ENCODE results near the gene MGAT5B. TPM values are rescaled to one million over a fixed set of nuclear protein-coding genes. Genes with fewer than 3 reads are reported as not detected.
"Not testable (repeated sequence)": the region's sequence is repeated elsewhere in the genome, so short reads cannot be mapped to it uniquely, and the experiment has no call there.

Gene MGAT5B
- polyA plus RNA-seq, 5 donors = 0.82 to 2.3 (median 1.1) TPM

DNA sequence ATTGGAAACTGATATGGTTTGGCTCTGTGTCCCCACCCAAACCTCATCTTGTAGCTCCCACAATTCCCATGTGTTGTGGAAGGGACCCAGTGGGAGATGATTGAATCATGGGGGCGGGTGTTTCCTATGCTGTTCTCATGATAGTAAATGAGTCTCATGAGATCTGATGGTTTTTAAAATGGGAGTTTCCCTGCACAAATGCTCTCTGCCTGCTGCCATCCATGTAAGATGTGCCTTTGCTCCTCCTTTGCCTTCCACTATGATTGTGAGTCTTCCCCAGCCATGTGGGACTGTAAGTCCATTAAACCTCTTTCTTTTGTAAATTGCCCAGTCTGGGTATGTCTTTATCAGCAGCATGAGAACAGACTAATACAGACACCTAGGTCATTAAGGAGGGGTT lies 109.8 kb downstream of the MGAT5B start:
- DNase-seq = not testable (repeated sequence)

DNA sequence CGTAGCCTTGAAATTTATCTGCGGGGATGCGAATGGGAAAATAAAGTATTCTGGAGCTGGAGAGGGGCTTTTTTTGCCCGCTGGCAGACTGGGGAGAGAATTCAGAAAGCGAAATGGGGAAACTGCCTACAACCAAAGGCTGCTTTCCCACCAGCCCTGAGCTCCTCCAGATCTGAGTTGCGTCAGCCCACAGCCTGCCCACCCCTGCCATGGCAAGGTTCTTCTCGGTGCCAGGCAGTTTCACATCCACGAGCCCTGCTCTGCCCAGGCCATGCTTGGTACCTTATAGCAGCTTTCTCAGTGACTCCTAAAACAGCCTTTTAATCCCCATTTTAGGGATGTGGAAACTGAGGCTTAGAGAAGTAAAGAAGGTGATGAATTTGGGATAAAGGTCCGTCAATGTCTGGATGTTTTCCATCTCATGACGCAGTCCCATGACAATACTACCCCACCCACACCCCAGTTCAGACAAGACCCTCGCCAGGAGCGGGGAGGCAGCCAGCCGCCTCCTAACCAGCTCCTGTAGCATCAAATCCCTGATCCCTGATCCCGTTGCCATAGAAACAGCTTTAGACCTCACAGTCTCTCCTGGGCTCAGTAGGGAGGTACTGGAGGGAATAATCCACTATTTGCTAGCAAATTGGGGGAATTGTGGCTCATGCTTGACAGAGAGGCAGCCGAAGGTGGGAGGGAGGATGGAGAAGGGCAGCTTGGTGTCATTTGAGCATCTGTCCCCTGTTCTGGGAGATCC lies 113.5 kb downstream of the MGAT5B start:
- DNase-seq = no peak

DNA sequence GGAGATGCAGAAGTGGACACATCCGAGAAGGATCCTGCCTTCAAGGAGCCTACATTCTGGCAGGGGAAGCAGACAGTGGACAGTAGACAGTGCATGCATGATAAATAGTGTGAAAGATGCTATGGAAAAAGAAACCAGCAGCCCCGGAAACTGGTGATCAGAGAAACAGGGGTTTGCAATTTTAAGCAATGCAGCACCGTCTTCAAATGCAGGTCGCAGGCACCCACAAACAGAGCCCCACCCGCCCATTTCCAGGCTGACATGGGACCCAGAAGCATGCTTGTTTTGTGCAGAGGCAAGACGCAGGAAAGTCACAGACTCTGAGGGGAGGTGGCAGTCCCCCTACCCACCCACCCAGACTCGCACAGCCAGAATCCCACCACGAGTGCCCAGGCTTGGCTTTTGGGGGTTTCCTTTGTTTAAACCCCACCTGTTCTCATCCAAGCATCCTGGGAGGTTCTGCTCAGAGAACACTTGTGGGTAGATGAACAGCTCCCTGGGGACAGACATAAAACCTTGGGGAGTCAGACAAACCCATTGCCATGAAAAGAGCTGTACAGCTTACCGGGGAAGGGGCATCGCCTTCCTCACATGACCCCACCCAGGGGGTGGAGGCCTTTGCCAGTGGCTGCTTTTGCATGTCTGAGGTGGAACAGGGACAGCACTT lies 114.3 kb downstream of the MGAT5B start:
- no peak for DNase-seq

DNA sequence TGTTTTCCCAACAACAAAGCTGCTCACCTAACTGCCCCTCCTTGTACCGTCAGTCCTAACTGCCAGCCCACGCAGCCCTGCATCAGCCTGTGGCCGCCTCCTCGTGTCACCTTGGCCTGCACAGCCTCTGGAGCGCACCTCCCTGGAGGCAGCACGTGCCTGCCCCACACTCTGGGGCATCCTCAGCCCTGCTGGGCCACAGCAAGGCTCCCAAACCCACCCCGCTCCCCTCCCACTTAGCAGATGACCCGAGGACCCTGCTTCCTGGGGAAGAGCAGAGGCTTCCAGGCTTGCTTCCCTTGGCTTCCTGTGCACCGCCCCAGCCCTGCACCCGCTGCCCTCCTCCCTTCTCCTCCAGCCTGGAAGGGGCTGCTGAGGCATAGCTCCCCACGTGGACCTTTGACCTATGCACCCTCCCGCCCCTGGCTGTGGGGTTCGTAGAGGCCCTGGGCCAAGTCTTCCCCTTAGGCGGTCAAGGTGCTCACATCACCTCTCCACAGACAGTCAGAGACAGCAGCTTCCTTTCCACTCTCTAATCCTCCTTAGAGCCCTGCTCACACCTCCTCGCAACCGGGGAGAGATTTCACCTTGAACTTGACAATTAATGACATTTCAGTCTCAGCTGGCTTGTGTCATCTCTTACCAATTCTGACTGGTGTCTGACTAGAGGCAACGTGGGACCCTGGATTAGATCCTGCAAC lies 115.0 kb downstream of the MGAT5B start:
- DNase-seq = no peak

DNA sequence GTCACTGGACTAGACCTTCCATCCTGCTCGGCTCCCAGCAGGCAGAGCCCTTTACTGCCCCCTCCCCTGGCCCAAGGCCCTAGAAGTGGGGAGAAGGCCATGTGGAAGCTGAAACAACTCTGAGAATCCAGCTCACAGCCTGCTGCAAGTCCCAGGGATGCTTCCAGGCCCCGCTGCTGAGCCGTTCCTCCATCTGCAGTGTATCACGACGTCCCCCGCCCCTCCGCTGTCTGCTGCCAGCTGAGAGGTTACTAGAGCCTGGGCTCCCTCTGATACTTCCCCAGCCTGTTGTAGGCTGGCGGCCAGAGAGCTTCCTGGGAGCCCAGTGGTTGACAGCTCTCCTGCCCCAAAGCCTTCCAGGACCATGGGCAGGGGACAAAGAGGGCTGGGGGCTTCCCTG lies 118.2 kb downstream of the MGAT5B start:
- DNase-seq = peak; percentile 65 to 71

DNA sequence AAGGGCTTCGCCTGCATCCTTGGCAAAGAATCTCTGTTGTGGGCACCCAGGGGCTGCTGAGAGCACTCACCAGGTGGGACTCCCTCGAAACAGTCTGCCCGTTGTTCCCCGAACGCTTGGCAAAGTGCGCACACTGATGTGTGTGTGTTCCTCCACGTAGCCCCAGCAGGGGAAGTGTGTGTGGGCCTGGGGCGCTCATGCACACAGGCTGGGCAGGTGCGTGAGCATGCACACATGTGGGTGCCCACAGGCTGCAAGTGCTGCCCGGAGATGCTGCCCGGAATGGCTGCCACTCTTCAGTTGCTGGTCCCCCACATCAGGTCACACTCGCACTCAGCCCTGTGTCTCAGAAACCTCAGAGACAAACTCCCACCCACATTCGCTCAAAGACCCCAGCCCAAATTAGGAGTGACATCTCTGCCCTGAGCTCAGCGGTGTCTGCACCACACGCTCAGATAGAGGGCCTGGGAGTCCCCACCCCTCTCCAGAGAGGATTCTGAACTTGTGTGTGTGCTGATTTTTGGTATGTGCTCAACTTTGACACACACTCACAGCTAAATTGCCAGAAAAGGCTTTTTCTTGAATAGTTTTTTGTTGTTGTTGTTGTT lies 119.4 kb downstream of the MGAT5B start:
- DNase-seq = no peak

DNA sequence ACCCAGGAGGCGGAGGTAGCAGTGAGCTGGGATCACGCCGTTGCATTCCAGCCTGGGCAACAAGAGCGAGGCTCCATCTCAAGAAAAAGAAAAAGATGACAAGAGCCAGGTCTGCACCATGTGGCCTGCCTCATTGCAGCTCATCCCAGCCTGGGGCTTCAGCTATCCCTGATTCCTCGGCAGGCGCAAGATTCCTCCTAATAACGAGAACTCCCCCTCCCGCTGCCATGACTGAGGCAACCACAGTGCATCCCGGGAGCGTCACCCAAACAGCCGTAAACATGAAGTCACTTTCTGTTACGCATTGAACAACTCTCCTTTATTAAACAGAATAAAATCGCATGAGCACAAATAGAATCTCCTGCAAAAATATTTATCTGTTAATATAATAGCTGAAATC lies 120.6 kb downstream of the MGAT5B start:
- DNase-seq = no peak

DNA sequence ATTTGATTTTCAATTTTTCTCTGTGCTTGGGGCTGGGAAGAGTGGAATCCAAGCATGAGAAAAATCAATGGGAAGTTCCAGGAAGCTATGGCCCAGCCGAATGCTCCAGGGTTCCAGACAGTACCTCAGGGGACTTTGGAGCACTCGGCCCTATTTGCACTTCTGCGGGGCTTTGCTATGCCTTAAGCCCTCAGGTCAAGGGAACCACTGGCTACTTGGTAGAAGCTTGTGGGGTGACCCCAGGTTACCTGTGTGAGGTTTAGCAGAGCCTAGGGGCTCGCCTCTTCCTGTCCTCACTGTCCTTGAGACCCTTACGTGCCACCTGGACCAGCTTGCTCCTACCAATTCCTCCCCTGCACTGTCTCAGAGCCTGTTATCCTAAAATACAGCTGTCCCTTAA lies 121.3 kb downstream of the MGAT5B start:
- no peak for DNase-seq

DNA sequence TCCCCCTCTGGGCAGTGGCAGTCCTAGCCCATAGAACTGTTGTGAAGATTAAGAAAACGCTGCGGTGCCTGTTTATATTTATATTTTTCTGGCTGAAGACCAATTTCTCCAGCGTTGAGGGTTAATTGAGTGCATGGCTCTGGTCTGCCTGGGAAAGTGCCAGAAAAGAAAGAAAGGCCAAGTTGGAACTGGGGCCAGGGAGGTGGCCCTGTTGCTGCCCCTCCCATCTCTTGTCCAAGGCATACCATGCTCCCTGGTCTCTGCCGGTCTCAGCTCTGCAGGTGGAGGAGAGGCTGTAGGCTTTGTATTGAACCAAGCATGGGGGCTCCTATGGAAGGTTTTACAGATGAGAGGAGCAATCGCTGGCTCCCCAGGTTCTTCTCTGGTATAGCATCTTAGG lies 124.7 kb downstream of the MGAT5B start:
- DNase-seq = peak in 1 of 2 donors; percentile 26

DNA sequence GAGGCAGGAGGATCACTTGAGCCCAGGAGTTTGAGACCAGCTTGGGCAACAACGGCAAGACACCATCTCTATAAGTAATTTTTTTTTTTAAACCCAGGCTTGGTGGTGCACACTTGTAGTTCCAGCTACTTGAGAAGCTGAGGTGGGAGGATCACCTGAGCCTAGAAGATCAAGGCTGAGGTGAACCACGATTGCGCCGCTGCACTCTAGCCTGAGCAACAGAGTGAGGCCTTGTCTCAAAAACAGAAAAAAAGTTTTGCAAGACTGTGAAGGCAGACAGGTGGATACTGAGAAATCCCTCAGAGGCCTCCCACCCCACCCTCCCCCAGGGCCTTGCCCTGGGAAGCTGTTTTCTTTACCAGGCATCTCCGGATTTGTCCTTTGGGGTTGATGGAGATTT lies 125.4 kb downstream of the MGAT5B start:
- DNase-seq = no peak

DNA sequence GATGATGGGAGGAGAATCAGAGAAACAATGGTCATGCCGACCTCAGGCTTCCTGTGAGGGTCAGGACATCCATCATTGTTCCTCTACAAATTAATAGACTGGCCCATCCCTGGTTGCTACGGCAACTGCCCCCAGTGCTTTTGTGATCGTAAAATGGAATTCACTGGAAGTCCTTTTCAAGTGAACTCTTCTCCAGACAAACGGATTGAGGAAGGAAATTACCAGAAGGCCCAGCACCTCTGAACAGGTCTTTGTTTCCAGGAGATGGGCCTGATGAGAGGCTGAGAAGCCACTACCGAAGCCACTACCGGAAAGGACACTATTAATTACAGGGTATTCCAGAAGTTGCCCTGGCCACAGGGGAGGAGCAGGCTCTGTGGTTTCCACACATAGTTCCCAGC lies 126.0 kb downstream of the MGAT5B start:
- DNase-seq = no peak

DNA sequence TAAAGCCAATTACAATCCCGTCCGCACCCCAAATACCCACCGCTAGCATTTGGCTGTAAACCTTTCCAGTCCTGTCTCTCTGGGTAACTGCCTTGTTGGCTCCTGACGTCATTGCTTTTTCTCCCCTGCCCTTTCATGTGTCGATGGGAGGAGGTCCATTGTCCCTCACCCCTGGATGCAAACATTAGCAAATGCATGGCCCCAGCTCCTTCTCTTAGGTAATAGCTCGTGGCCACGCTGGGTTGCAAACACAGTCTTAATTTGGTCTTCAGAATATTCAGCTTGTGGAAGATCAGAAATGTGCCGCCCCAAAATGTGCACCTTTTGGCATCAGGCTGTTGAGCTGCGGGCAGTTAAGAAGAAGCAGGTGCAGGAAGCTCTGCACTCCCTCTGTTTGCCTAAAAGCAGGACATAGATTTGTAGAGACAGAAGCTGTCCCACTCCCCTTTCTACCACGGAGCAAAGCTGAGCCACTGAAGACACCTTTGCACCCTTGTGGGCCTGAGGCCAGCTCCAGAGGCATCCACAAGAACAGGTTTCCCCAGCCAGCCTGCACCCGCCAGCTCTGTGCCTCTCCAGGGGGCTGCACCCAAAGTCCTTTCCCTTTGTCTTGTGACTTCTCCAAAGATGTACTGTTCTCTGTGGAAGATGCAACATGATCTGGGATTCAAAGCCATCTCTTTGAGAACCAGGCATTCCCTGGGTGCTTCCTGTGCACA lies 127.3 kb downstream of the MGAT5B start:
- DNase-seq = no peak

DNA sequence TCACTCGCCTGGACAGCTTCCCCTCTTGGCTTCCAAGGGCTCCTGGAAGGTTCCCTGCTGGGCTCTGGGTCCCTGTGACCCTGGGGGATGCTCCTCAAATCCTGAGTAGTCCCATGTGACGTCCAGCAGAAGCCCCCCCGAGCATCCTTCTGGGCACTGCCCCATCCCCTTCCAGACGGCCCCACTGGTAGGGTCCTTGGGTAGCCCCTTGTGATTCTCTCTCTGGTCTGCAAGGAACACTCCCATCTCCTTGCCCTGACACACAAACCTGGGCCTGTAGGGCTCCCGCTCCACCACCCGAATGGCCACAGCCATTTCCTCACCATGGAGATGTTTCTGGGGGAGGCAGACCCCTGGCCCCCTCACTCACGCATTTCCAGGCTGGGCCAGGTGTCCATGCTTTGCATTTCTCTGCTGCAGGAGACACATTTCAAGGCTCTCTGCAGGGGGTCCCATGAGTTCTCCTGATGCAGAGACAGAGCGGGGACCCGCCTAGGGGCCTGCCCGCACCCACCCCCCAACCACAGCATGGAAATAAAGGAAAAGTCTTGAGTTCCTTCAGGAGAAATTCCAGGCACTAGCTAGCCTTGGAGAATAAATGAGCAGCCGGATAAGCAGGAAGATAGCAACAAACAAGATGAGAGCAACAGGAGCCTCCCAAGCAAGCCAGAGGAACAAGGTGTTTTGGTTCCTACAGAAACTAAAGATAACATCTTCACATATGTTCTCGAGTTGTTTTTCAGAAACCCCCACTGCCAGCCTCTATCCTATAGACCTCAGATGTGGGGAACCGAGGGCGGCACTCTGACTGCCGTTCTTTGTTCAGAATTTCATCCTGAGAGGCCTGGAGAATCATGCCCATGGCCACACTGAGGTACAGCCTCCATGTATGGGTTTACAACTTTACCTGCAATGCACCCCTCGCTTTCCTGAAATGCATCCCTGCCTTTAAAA lies 128.8 kb downstream of the MGAT5B start:
- no peak for DNase-seq

DNA sequence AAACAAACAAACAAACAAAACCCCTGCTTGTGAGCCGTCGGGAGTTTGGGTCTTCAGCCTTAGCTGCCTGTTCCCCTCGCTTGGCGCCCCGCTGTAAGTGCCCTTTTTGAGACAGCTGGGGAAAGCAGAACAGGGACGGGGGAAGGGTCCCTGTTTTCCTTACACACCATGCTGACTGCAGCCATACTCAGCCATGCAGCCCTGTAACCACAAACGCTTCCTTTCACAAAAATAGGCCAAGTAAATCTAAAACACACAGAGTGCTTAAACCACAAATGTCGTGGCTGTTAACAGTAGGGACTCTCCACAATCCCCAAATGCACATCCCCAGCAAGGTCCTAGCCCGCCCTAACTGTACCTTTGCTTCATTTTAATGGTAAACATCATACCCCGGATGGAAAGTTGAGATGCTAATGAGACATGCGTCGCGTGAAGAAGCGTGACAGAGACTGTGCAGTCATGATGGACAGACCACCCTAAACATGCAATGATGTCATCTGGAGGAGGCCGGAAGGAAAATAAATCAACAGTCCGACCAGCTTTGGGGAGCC lies 129.9 kb downstream of the MGAT5B start:
- no peak for DNase-seq

DNA sequence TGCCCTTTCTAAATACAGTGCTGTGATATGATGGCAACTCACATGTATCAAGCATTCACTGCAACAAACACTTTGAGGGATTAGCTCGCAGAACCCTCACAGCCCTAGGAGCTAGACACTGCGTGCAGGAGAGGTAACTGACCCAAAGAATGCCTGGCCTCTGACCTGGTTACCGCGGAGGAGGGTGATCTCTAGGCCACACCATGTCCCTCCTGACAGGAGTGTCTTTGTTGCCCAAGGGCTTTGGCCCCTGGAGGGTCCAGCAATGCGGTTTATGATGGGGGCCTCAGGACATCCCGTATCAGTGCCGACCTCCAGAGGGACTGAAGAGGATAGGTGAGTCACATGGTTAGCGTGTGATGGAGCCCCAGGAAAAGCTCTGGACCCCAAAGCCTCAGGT lies 130.6 kb downstream of the MGAT5B start:
- no peak for DNase-seq

Other genes with a start within 250 kb of the MGAT5B start
- gene ST6GALNAC1, start 224.6 kb upstream of the MGAT5B start, polyA plus RNA-seq (ENCODE audit: insufficient read depth in 1 of 5, insufficient read length in 5 of 5, low replicate concordance in 1 of 5) = 1 to 10 TPM; 2.2 to 4.2 (median 3.2) TPM
- gene MXRA7, start 157.4 kb upstream of the MGAT5B start, polyA plus RNA-seq (ENCODE audit: insufficient read depth in 1 of 5, insufficient read length in 5 of 5, low replicate concordance in 1 of 5) = 100 to 1,000 TPM in 1 of 5 donors, 10 to 100 TPM in 4; 74.3 to 110 (median 96.2) TPM
- 10 to 100 TPM; 20.2 to 28.9 (median 25.5) TPM for gene JMJD6, start 141.8 kb upstream of the MGAT5B start, polyA plus RNA-seq (ENCODE audit: insufficient read depth in 1 of 5, insufficient read length in 5 of 5, low replicate concordance in 1 of 5)
- gene METTL23, start 141.6 kb upstream of the MGAT5B start, polyA plus RNA-seq (ENCODE audit: insufficient read depth in 1 of 5, insufficient read length in 5 of 5, low replicate concordance in 1 of 5) = 10 to 100 TPM; 37.4 to 43.3 (median 38.9) TPM
- 100 to 1,000 TPM; 344 to 442 (median 352) TPM for gene SRSF2, start 131.1 kb upstream of the MGAT5B start, polyA plus RNA-seq (ENCODE audit: insufficient read depth in 1 of 5, insufficient read length in 5 of 5, low replicate concordance in 1 of 5)
- 10 to 100 TPM; 27.7 to 38.5 (median 30.9) TPM for gene MFSD11, start 130.3 kb upstream of the MGAT5B start, polyA plus RNA-seq (ENCODE audit: insufficient read depth in 1 of 5, insufficient read length in 5 of 5, low replicate concordance in 1 of 5)

Measured in right lung (tissue), 5 donors.